ENCODE data around the gene EXOC6. TPM values are rescaled to one million over a fixed set of nuclear protein-coding genes. Genes with fewer than 3 reads are reported as not detected.
A peak's percentile ranks its signal among the peaks of the same experiment; 100 is the strongest.

Gene EXOC6
- total RNA-seq, 1 experiment from 2014 or later = 6.2 TPM

GRCh38 chr10:93072225-93072712 is 223.9 kb downstream of the EXOC6 start:
- DNase-seq = peak; percentile 69
- Histone ChIP-seq H3K4me3 (ENCODE audit: insufficient read depth, low read depth, low read length) (peak overlapping the region; percentile 60), H3K27me3 (ENCODE audit: control insufficient read depth, insufficient read depth, low read length) (peaks cover 93% of the 10 kb centered on the region), H3K36me3 (replicated peaks; ENCODE audit: control insufficient read depth, insufficient read depth, low read length) (no peaks in the 10 kb centered on the region)

- H3K36me3 ChIP-seq (replicated peaks; ENCODE audit: control insufficient read depth, insufficient read depth, low read length) = no peaks in the 10 kb centered on the region
- H3K4me3 ChIP-seq (ENCODE audit: insufficient read depth, low read depth, low read length) = peak overlapping the region; percentile 60
- H3K27me3 ChIP-seq (ENCODE audit: control insufficient read depth, insufficient read depth, low read length) = peaks cover 86% of the 10 kb centered on the region
- DNase-seq = peak; percentile 67
Observed at GRCh38 chr10:93072713-93073538, 224.6 kb downstream of the EXOC6 start.

GRCh38 chr10:93073539-93074146 is 225.3 kb downstream of the EXOC6 start, which contains the start of gene CYP26A1:
TSS of gene CYP26A1 (plus strand) at chr10:93073893. CDS start at chr10:93073935, 42 bp downstream.
- Histone ChIP-seq H3K4me3 (ENCODE audit: insufficient read depth, low read depth, low read length) (peak within 1 kb of the TSS; percentile 60), H3K27me3 (ENCODE audit: control insufficient read depth, insufficient read depth, low read length) (peaks cover 79% of the 10 kb centered on the region), H3K36me3 (replicated peaks; ENCODE audit: control insufficient read depth, insufficient read depth, low read length) (no peaks in the 10 kb centered on the region)

GRCh38 chr10:93074147-93074596 is 225.9 kb downstream of the EXOC6 start:
- DNase-seq = peak; percentile 84
- peak overlapping the region; percentile 60 for H3K4me3 ChIP-seq (ENCODE audit: insufficient read depth, low read depth, low read length)
- no peaks in the 10 kb centered on the region for H3K36me3 ChIP-seq (replicated peaks; ENCODE audit: control insufficient read depth, insufficient read depth, low read length)
- H3K27me3 ChIP-seq (ENCODE audit: control insufficient read depth, insufficient read depth, low read length) = peaks cover 74% of the 10 kb centered on the region

More at GRCh38 chr10:93073539-93074146, 225.3 kb downstream of the EXOC6 start, which contains the start of gene CYP26A1:
- peak; percentile 90 for DNase-seq

GRCh38 chr10:93074597-93075368 is 226.5 kb downstream of the EXOC6 start:
- H3K27me3 ChIP-seq (ENCODE audit: control insufficient read depth, insufficient read depth, low read length) = peaks cover 68% of the 10 kb centered on the region
- peak overlapping the region; percentile 60 for H3K4me3 ChIP-seq (ENCODE audit: insufficient read depth, low read depth, low read length)
- peak; percentile 80 for DNase-seq

DNA sequence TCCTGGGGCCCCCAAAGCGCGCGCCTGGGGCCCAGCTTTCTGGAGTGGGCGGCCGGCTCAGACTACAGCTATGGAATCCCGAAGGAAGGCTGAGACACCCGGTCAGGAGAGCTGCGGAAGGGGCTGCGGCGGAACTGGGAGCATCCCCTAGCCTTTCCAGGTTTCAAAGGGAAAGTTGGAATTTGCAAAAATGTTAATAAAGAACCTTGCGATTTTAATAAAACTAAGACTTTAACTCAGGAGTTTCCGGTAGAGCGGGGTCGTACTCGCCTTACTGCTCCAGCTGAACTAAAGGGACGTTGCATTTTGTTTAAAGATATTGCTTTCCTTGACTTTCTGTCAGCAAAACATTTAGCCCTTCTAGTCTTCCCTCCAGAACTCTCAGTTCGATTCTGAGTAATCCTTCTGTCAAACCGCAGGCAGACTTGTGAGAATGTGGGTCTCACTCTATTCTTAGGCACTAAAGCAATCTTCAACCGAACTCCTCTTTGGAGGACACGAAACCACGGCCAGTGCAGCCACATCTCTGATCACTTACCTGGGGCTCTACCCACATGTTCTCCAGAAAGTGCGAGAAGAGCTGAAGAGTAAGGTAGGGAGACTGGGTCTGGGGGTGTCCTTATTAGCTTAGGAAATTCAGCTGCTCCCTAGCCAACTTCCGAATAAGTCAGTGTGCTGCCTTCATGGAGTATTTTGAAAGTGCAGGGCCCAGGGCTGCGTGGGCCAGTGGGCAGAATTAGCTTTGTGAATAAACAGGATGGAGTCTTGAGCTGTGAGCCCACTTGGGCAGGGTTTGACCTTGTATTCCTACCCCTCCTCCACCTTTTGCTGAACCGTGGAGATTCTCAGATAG is 227.3 kb downstream of the EXOC6 start:
- peaks cover 59% of the 10 kb centered on the region for H3K27me3 ChIP-seq (ENCODE audit: control insufficient read depth, insufficient read depth, low read length)
- no peaks in the 10 kb centered on the region for H3K36me3 ChIP-seq (replicated peaks; ENCODE audit: control insufficient read depth, insufficient read depth, low read length)
- peak; percentile 61 for DNase-seq
- H3K4me3 ChIP-seq (ENCODE audit: insufficient read depth, low read depth, low read length) = peak overlapping the region; percentile 60

More at GRCh38 chr10:93074597-93075368, 226.5 kb downstream of the EXOC6 start:
- H3K36me3 ChIP-seq (replicated peaks; ENCODE audit: control insufficient read depth, insufficient read depth, low read length) = no peaks in the 10 kb centered on the region

DNA sequence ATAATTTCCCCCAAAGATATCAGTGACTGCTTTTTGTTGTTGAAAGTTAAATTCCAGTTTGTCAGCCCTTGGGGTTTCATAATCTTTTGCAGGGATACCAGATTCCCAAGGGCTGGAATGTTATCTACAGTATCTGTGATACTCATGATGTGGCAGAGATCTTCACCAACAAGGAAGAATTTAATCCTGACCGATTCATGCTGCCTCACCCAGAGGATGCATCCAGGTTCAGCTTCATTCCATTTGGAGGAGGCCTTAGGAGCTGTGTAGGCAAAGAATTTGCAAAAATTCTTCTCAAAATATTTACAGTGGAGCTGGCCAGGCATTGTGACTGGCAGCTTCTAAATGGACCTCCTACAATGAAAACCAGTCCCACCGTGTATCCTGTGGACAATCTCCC is 228.6 kb downstream of the EXOC6 start:
- H3K4me3 ChIP-seq (ENCODE audit: insufficient read depth, low read depth, low read length) = peak overlapping the region; percentile 60; the same call in 1 of the 2 replicates
- no peaks in the 10 kb centered on the region for H3K36me3 ChIP-seq (replicated peaks; ENCODE audit: control insufficient read depth, insufficient read depth, low read length)
- H3K27me3 ChIP-seq (ENCODE audit: control insufficient read depth, insufficient read depth, low read length) = peaks cover 47% of the 10 kb centered on the region
- no peak for DNase-seq

DNA sequence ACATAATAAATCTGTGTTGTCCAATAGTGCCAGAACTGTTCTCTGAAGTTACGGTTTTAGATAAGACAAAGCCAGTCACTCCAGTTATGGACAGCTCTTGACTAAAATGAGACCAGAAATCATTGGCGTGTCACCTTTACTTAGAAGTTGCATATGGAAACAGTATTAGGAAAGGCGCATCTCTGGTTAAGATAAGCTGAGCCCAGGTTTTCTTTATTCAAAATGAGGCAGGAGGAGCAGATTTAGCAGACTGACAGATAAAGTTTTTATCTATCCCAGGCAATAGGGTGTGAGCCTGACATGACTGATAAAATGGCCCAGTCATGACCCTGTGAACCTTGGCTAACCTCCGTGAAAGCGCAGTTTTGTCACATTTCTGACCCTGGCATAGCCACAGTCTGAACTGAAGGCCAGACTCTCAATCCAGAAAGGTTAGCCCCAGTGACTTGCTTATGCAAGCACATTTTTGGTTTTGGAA is 229.6 kb downstream of the EXOC6 start:
- no peak for DNase-seq
- H3K27me3 ChIP-seq (ENCODE audit: control insufficient read depth, insufficient read depth, low read length) = peaks cover 37% of the 10 kb centered on the region
- no peaks in the 10 kb centered on the region for H3K36me3 ChIP-seq (replicated peaks; ENCODE audit: control insufficient read depth, insufficient read depth, low read length)
- no peak overlapping the region for H3K4me3 ChIP-seq (ENCODE audit: insufficient read depth, low read depth, low read length)

DNA sequence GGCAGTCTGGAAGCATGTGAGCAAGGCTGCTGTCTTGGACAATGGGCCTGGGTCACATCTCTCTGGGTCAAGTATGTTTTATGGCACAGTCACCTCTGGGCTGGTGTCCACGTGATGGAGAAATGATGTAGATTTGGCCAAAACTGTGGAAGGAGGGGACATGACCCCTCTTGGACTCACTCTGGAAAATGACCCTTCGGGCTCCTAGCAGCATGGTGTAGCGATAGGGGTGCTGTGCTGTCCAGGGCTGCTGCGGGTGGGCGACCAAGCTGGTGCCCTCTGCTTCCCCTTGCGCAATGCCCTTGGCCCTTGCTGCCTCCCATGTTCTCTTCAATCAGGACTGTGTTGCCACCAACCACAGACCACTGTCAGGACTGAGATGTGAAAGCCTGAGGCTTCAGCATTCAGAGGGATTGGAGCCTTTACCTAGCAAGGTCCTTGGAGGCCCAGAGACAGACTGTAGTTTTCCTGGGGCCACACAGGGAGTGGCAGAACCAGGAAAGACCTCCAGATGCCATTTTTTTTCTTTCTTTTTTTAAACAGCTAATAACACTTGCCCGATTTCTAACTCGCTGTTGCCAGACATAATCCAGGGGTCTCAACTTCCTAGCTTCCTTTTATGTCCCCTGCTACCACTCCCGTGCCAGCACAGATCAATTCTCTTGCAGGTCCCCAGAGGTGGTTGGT is 231.5 kb downstream of the EXOC6 start:
- DNase-seq = no peak
- Histone ChIP-seq H3K4me3 (ENCODE audit: insufficient read depth, low read depth, low read length) (no peak overlapping the region), H3K27me3 (ENCODE audit: control insufficient read depth, insufficient read depth, low read length) (peaks cover 18% of the 10 kb centered on the region), H3K36me3 (replicated peaks; ENCODE audit: control insufficient read depth, insufficient read depth, low read length) (no peaks in the 10 kb centered on the region)

DNA sequence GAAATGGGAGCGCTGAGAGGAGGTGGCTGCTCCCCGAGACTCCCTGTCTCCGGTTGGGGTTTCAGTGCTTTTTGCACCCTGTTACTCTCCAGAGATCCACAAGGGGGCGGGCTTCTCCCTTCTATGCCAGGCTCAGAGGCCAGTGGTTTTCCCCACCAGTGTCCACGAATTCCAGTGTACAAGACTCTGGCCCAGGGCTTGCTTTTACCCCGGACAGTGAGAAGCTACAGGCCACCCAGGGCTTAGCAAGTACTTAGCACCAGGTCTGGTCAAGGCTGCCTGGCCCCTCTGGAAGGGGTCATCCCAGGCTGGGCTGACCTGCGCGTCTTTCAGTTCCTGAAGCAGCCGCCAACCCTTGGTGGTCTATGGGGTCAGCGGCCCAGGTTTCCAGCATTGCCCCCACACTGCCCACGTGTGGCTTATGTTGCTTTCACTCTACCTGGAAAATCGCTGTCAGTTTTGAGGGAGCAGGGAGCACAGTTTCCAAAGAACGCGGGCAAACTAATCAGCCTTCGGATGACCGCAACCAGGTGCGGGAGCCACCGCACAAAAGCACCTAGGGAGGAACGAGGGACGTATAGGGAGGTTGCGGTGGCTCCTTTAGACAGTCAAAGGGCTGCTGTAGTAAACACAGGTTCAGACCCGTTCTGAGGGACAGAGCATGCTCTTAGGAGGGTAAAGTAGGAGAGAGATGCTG is 232.2 kb downstream of the EXOC6 start:
- Histone ChIP-seq H3K27me3 (ENCODE audit: control insufficient read depth, insufficient read depth, low read length) (peaks cover 11% of the 10 kb centered on the region), H3K36me3 (replicated peaks; ENCODE audit: control insufficient read depth, insufficient read depth, low read length) (no peaks in the 10 kb centered on the region), H3K4me3 (ENCODE audit: insufficient read depth, low read depth, low read length) (no peak overlapping the region)
- DNase-seq = peak; percentile 92

DNA sequence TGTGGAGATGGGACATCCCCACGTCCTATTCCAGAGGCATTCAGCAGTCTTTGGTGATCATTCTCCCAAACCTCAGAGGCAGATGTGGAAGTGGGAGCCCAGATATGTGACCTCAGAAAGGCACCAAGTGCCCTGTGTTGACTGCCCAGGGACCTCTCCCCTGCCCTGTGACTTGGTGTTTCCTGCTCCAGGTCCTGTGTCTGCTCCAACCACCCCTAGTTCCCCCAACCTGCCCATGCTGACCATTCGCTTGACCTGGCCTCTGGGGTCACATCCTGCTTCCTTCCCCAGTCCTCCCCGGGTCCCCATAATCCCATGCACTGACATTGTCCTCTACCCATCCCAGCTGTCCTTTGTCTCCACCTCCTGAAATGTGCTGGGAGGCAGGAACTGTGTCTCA is 233.0 kb downstream of the EXOC6 start:
- DNase-seq = peak; percentile 14
- Histone ChIP-seq H3K36me3 (replicated peaks; ENCODE audit: control insufficient read depth, insufficient read depth, low read length) (no peaks in the 10 kb centered on the region), H3K27me3 (ENCODE audit: control insufficient read depth, insufficient read depth, low read length) (peaks cover 3% of the 10 kb centered on the region; the same call in 1 of the 2 replicates), H3K4me3 (ENCODE audit: insufficient read depth, low read depth, low read length) (no peak overlapping the region)

GRCh38 chr10:93081834-93082233 is 233.5 kb downstream of the EXOC6 start:
- Histone ChIP-seq H3K36me3 (replicated peaks; ENCODE audit: control insufficient read depth, insufficient read depth, low read length) (no peaks in the 10 kb centered on the region), H3K27me3 (ENCODE audit: control insufficient read depth, insufficient read depth, low read length) (no peaks in the 10 kb centered on the region; the same call in 1 of the 2 replicates), H3K4me3 (ENCODE audit: insufficient read depth, low read depth, low read length) (no peak overlapping the region)
- DNase-seq = peak; percentile 12

All from H7 (cell line).